Measurements from ENCODE around the gene PRAMEF12.

The PRAMEF12 gene

DNA sequence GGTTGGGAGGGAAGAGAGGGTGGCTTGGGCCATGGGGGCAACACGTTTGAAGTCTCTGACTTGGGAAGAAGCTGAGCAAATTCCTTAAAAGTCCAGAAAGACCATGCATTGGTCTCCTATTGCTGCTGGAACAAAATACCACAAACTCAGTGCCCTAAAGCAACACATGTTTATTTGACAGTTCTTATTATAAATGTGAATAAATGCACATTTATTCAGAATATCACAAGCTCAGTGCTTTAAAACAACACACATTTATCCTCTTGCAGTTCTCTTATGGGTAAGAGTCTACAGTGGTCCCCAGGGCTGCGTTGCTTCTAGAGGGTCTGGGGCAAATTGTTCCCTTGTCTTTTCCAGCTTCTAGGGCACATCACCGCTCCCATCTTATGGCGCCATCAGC lies 10.1 kb upstream of the PRAMEF12 start:
- TF ChIP-seq YY1 (IDR thresholded peaks at IDR 0.05; ENCODE audit: low read depth) = no peak
- TF ChIP-seq, protein P1, sequence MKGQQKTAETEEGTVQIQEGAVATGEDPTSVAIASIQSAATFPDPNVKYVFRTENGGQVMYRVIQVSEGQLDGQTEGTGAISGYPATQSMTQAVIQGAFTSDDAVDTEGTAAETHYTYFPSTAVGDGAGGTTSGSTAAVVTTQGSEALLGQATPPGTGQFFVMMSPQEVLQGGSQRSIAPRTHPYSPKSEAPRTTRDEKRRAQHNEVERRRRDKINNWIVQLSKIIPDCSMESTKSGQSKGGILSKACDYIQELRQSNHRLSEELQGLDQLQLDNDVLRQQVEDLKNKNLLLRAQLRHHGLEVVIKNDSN (IDR thresholded peaks at IDR 0.05) = no peak
- TF ChIP-seq CEBPB (IDR thresholded peaks at IDR 0.05) = no peak
- no peak for TF ChIP-seq EGR1 (IDR thresholded peaks at IDR 0.05)
- TF ChIP-seq, protein P2, sequence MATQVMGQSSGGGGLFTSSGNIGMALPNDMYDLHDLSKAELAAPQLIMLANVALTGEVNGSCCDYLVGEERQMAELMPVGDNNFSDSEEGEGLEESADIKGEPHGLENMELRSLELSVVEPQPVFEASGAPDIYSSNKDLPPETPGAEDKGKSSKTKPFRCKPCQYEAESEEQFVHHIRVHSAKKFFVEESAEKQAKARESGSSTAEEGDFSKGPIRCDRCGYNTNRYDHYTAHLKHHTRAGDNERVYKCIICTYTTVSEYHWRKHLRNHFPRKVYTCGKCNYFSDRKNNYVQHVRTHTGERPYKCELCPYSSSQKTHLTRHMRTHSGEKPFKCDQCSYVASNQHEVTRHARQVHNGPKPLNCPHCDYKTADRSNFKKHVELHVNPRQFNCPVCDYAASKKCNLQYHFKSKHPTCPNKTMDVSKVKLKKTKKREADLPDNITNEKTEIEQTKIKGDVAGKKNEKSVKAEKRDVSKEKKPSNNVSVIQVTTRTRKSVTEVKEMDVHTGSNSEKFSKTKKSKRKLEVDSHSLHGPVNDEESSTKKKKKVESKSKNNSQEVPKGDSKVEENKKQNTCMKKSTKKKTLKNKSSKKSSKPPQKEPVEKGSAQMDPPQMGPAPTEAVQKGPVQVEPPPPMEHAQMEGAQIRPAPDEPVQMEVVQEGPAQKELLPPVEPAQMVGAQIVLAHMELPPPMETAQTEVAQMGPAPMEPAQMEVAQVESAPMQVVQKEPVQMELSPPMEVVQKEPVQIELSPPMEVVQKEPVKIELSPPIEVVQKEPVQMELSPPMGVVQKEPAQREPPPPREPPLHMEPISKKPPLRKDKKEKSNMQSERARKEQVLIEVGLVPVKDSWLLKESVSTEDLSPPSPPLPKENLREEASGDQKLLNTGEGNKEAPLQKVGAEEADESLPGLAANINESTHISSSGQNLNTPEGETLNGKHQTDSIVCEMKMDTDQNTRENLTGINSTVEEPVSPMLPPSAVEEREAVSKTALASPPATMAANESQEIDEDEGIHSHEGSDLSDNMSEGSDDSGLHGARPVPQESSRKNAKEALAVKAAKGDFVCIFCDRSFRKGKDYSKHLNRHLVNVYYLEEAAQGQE (IDR thresholded peaks at IDR 0.05; ENCODE audit: low read depth) = no peak
- no peak for TF ChIP-seq TCF12 (IDR thresholded peaks at IDR 0.05; ENCODE audit: low read depth)
- no peak for TF ChIP-seq NFIC (IDR thresholded peaks at IDR 0.05)
- TF ChIP-seq CREB1 (IDR thresholded peaks at IDR 0.05; ENCODE audit: low read depth) = no peak
- TF ChIP-seq, protein P3, sequence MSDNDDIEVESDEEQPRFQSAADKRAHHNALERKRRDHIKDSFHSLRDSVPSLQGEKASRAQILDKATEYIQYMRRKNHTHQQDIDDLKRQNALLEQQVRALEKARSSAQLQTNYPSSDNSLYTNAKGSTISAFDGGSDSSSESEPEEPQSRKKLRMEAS (IDR thresholded peaks at IDR 0.05) = no peak
- TF ChIP-seq RAD21 (IDR thresholded peaks at IDR 0.05; ENCODE audit: low read depth) = no peak
- no peak for TF ChIP-seq TEAD4 (IDR thresholded peaks at IDR 0.05)
- no peak for TF ChIP-seq ZBTB7A (IDR thresholded peaks at IDR 0.05; ENCODE audit: low read depth)
- TF ChIP-seq TAF1 (IDR thresholded peaks at IDR 0.05; ENCODE audit: low read depth) = no peak
- no peak for TF ChIP-seq EP300 (IDR thresholded peaks at IDR 0.05; ENCODE audit: borderline replicate concordance)
- no peak for TF ChIP-seq FOXM1 (IDR thresholded peaks at IDR 0.05; ENCODE audit: borderline replicate concordance, low read depth)

DNA sequence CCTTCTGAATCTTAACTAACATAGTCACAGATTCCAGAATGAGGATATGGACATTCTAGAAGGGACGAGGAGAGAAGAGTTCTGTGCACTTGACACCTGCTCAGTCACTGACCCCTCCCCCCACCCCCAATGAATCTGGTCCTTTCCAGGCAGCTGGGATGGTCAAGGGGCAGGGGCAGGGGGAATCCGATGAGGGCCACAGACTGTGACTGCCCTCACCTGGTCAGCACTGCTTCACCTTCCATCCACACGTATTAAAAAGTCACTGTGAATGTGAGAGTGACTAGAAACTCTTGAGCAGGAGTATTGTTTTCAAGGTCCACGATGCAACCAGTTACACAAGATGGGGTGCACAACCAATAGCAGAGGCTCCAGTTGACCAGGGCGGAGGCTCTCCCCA lies 9.5 kb upstream of the PRAMEF12 start:
- no peak for TF ChIP-seq EGR1 (IDR thresholded peaks at IDR 0.05)
- no peak for TF ChIP-seq TCF12 (IDR thresholded peaks at IDR 0.05; ENCODE audit: low read depth)
- TF ChIP-seq, protein P1 (IDR thresholded peaks at IDR 0.05) = no peak
- TF ChIP-seq, protein P2 (IDR thresholded peaks at IDR 0.05; ENCODE audit: low read depth) = no peak
- TF ChIP-seq CREB1 (IDR thresholded peaks at IDR 0.05; ENCODE audit: low read depth) = no peak
- no peak for TF ChIP-seq TEAD4 (IDR thresholded peaks at IDR 0.05)
- TF ChIP-seq EP300 (IDR thresholded peaks at IDR 0.05; ENCODE audit: borderline replicate concordance) = no peak
- TF ChIP-seq, protein P3 (IDR thresholded peaks at IDR 0.05) = no peak
- TF ChIP-seq NFIC (IDR thresholded peaks at IDR 0.05) = no peak
- TF ChIP-seq YY1 (IDR thresholded peaks at IDR 0.05; ENCODE audit: low read depth) = no peak
- no peak for TF ChIP-seq TAF1 (IDR thresholded peaks at IDR 0.05; ENCODE audit: low read depth)
- TF ChIP-seq FOXM1 (IDR thresholded peaks at IDR 0.05; ENCODE audit: borderline replicate concordance, low read depth) = no peak
- no peak for TF ChIP-seq CEBPB (IDR thresholded peaks at IDR 0.05)
- no peak for TF ChIP-seq ZBTB7A (IDR thresholded peaks at IDR 0.05; ENCODE audit: low read depth)
- TF ChIP-seq RAD21 (IDR thresholded peaks at IDR 0.05; ENCODE audit: low read depth) = no peak

DNA sequence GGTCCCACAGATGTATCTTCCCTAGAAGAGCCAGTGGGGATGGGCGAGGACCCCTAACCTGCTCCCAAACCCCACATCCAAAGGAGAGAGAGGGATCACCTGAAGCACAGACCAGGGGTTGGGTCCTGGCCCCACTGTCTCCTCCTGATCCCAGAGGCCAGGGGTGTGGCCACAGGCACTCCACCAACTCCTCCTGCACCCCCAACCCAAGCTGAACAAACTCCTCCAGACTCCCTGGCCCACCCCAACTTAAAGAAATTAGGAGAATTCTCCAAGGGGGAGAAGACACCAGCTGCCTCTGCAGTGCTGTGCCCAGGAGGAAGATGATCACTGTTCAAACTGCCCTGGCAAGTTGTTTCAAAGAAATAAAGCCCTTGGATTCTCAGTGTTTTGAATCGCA lies 4.5 kb upstream of the PRAMEF12 start:
- TF ChIP-seq CREB1 (IDR thresholded peaks at IDR 0.05; ENCODE audit: low read depth) (no peak), CEBPB (IDR thresholded peaks at IDR 0.05) (no peak), YY1 (IDR thresholded peaks at IDR 0.05; ENCODE audit: low read depth) (no peak), FOXM1 (IDR thresholded peaks at IDR 0.05; ENCODE audit: borderline replicate concordance, low read depth) (no peak), TCF12 (IDR thresholded peaks at IDR 0.05; ENCODE audit: low read depth) (no peak), EGR1 (IDR thresholded peaks at IDR 0.05) (no peak), TEAD4 (IDR thresholded peaks at IDR 0.05) (no peak), ZBTB7A (IDR thresholded peaks at IDR 0.05; ENCODE audit: low read depth) (no peak)
- TF ChIP-seq, protein P2 (IDR thresholded peaks at IDR 0.05; ENCODE audit: low read depth) = no peak
- TF ChIP-seq, protein P3 (IDR thresholded peaks at IDR 0.05) = no peak

DNA sequence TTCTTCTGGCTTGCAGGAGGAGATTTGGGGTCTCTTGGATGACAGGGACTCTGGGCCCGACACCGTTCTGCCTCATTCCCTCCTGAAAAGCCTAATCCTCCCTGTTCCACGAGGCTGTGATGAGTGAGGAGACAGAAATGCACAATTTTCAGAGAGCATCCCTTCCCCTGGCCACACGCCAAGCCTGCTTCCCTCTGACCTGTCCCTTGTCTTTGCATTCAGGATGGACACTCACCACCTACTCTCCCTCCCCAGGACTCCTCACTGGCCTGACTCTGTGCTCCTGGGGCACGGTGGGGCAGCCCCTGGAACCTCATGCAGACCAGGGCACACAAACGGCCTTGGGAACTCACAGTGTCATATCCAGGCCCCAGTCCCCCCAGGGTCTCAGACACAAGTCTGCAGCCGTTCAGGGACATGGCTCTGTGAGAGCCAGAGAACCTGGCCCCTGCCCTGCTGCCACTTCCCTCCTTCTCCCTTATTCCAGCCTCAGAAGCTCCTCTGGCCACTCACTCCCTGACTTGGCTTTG lies 3.5 kb upstream of the PRAMEF12 start:
- no peak for TF ChIP-seq RAD21 (IDR thresholded peaks at IDR 0.05; ENCODE audit: low read depth)
- TF ChIP-seq, protein P2 (IDR thresholded peaks at IDR 0.05; ENCODE audit: low read depth) = no peak
- TF ChIP-seq, protein P1 (IDR thresholded peaks at IDR 0.05) = no peak
- TF ChIP-seq, protein P3 (IDR thresholded peaks at IDR 0.05) = no peak
- TF ChIP-seq TEAD4 (IDR thresholded peaks at IDR 0.05) = no peak
- TF ChIP-seq CEBPB (IDR thresholded peaks at IDR 0.05) = no peak
- no peak for TF ChIP-seq YY1 (IDR thresholded peaks at IDR 0.05; ENCODE audit: low read depth)
- no peak for TF ChIP-seq TAF1 (IDR thresholded peaks at IDR 0.05; ENCODE audit: low read depth)
- no peak for TF ChIP-seq NFIC (IDR thresholded peaks at IDR 0.05)
- no peak for TF ChIP-seq EGR1 (IDR thresholded peaks at IDR 0.05)

Measured in Ishikawa (cell line).